ENCODE results near the gene CLDN1. TPM values are rescaled to one million over a fixed set of nuclear protein-coding genes. Genes with fewer than 3 reads are reported as not detected.
A peak's percentile ranks its signal among the peaks of the same experiment; 100 is the strongest.

CLDN1 gene
- total and polyA plus RNA-seq, 10 of the 15 experiments (the other 5 are each of a cell fraction or from before 2014, with no cell fraction given), result 3.4 to 22.8 (median 8.5) TPM

DNA sequence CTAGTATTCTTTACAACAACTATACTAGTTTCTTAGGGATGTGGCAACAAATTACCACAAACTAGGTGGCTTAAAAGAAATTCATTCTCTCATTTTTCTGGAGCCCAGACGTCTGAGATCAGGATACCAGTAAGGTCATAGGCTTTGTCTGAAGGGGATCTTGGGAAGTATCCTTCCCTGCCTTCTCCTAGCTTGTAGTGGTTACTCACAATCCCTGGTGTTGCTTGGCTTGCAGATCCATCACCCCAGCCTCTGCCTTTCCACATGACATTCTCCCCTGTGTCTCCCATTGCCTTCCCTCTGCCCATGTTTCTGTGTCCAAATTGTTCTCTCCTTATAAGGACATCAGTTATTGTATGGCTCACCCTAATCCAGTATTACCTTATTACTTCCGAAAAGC lies 24.3 kb upstream of the CLDN1 start:
- no TSS peak for BruUV-seq (replicated peaks)
- CTCF ChIA-PET, result no interaction called here
- RAD21 ChIA-PET (ENCODE audit: unreplicated experiment), result interaction anchor here (1.2 to 1.4 kb wide), 2 partner anchors 10 to 21 kb away, joined by 3 to 4 read pairs; no protein-coding TSS in a partner anchor

DNA sequence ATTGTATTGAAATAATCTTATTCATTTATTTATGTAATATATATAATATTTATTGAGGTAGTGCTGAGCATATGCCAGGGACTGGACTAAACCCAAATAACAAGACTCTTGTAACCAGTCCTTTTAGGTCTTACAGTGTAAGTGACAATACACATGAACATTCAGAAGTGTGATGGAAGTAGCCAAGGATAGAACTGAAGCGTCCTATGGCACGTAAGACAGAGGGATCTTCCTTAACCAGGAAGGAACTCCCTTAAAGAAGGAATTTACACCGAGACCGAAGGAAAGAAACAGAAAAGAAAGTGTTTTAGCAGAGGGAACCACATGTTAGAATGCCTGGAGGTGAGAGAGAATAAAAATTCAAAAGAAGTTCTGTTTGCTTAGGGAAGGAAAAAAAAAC lies 23.6 kb upstream of the CLDN1 start:
- Histone ChIP-seq H3K27me3 (replicated peaks in 1 of 2; ENCODE audit: control insufficient read depth in 2 of 2, insufficient read depth in 2 of 2, low read length in 1 of 2) (no peaks in the 10 kb centered on the region), H4K20me1 (ENCODE audit: control insufficient read depth, insufficient read depth) (no peaks in the 10 kb centered on the region), H3K9ac (ENCODE audit: control insufficient read depth, insufficient read depth, low read length) (no peak overlapping the region), H3K36me3 (ENCODE audit: control insufficient read depth in 2 of 2, insufficient read depth in 2 of 2, low read length in 1 of 2) (no peaks in the 10 kb centered on the region), H2AFZ (ENCODE audit: control insufficient read depth, low read depth, low read length) (no peak overlapping the region), H3K79me2 (ENCODE audit: control insufficient read depth, insufficient read depth, low read length) (no peaks in the 10 kb centered on the region), H3K4me1 (ENCODE audit: control insufficient read depth, insufficient read depth, low read length) (no peaks in the 10 kb centered on the region), H3K4me3 (no peak overlapping the region), H3K9me3 (replicated peaks; ENCODE audit: control insufficient read depth, insufficient read depth, low read length) (no peaks in the 10 kb centered on the region; the same call in 2 of the 3 replicates), H3K4me2 (ENCODE audit: control insufficient read depth, insufficient read depth) (no peak overlapping the region), H3K27ac (ENCODE audit: control insufficient read depth, insufficient read depth) (no peak overlapping the region)
- FAIRE-seq, result no peak
- in situ Hi-C loops (cut with MboI) (no loop called here), intact Hi-C loops (cut with micrococcal nuclease; ENCODE audit: unreplicated experiment) (no loop called here)
- DNase-seq (ENCODE audit: low read depth, low spot score), result no peak
- 67% methylated on average over 4 of the region's 4 CpGs for WGBS (ENCODE audit: insufficient coverage, insufficient replicate concordance, low lambda C conversion rate, missing lambda C conversion rate)
- ChIA-PET RAD21 (ENCODE audit: unreplicated experiment) (interaction anchor here (0.8 to 1.7 kb wide), 5 partner anchors 11 to 384 kb away, joined by 3 to 9 read pairs (median 4); no protein-coding TSS in a partner anchor), SMC1A (ENCODE audit: uncharacterized antibody, unreplicated experiment) (interaction anchor here (1.0 to 2.4 kb wide), 9 partner anchors 10 to 225 kb away, joined by 3 to 14 read pairs (median 6); no protein-coding TSS in a partner anchor), POLR2A (interaction anchor here (0.9 to 1.4 kb wide), 2 partner anchors 11 kb away, joined by 3 to 4 read pairs; no protein-coding TSS in a partner anchor), CTCF (interaction anchor here (1.1 to 2.1 kb wide), 6 partner anchors 16 to 385 kb away, joined by 3 to 6 read pairs (median 4); no protein-coding TSS in a partner anchor)
- BruUV-seq (replicated peaks), result no TSS peak
- ATAC-seq, result peak; percentile 34
- TF ChIP-seq STAT1 (conservative IDR thresholded peaks at IDR 0.05) (no peak), BACH1 (IDR thresholded peaks at IDR 0.05; ENCODE audit: borderline replicate concordance) (no peak), CBX3 (IDR thresholded peaks at IDR 0.05; ENCODE audit: borderline replicate concordance, low read depth) (no peak), YY1 (IDR thresholded peaks at IDR 0.05; ENCODE audit: low read depth, low read length) (no peak), ATF7 (IDR thresholded peaks at IDR 0.05; ENCODE audit: low read depth) (no peak), HDGF (IDR thresholded peaks at IDR 0.05) (no peak), YBX1 (IDR thresholded peaks at IDR 0.05) (no peak), KDM1A (IDR thresholded peaks at IDR 0.05; ENCODE audit: borderline replicate concordance) (no peak), CREM (IDR thresholded peaks at IDR 0.05; ENCODE audit: low read depth) (no peak), NR2C1 (IDR thresholded peaks at IDR 0.05) (no peak), ATF2 (IDR thresholded peaks at IDR 0.05; ENCODE audit: low read length) (no peak), PML (IDR thresholded peaks at IDR 0.05; ENCODE audit: low read length) (no peak), ZNF622 (IDR thresholded peaks at IDR 0.05) (no peak)
- TF ChIP-seq, protein P1, sequence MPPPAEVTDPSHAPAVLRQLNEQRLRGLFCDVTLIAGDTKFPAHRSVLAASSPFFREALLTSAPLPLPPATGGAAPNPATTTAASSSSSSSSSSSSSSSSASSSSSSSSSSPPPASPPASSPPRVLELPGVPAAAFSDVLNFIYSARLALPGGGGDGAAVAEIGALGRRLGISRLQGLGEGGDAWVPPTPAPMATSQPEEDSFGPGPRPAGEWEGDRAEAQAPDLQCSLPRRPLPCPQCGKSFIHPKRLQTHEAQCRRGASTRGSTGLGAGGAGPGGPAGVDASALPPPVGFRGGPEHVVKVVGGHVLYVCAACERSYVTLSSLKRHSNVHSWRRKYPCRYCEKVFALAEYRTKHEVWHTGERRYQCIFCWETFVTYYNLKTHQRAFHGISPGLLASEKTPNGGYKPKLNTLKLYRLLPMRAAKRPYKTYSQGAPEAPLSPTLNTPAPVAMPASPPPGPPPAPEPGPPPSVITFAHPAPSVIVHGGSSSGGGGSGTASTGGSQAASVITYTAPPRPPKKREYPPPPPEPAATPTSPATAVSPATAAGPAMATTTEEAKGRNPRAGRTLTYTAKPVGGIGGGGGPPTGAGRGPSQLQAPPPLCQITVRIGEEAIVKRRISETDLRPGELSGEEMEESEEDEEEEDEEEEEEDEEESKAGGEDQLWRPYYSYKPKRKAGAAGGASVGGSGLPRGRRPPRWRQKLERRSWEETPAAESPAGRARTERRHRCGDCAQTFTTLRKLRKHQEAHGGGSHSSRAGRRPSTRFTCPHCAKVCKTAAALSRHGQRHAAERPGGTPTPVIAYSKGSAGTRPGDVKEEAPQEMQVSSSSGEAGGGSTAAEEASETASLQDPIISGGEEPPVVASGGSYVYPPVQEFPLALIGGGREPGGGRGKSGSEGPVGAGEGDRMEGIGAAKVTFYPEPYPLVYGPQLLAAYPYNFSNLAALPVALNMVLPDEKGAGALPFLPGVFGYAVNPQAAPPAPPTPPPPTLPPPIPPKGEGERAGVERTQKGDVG (CRISPR knock-in tag; IDR thresholded peaks at IDR 0.05), result no peak

More for the DNA sequence above, 24.3 kb upstream of the CLDN1 start:
- Histone ChIP-seq H3K4me2 (ENCODE audit: control insufficient read depth, insufficient read depth) (no peak overlapping the region), H4K20me1 (ENCODE audit: control insufficient read depth, insufficient read depth) (no peaks in the 10 kb centered on the region), H3K79me2 (ENCODE audit: control insufficient read depth, insufficient read depth, low read length) (no peaks in the 10 kb centered on the region), H3K4me1 (ENCODE audit: control insufficient read depth, insufficient read depth, low read length) (no peaks in the 10 kb centered on the region), H3K9me3 (replicated peaks; ENCODE audit: control insufficient read depth, insufficient read depth, low read length) (no peaks in the 10 kb centered on the region; the same call in 2 of the 3 replicates), H3K36me3 (ENCODE audit: control insufficient read depth in 2 of 2, insufficient read depth in 2 of 2, low read length in 1 of 2) (no peaks in the 10 kb centered on the region), H3K4me3 (no peak overlapping the region), H3K27me3 (replicated peaks in 1 of 2; ENCODE audit: control insufficient read depth in 2 of 2, insufficient read depth in 2 of 2, low read length in 1 of 2) (no peaks in the 10 kb centered on the region), H3K27ac (ENCODE audit: control insufficient read depth, insufficient read depth) (no peak overlapping the region), H2AFZ (ENCODE audit: control insufficient read depth, low read depth, low read length) (no peak overlapping the region), H3K9ac (ENCODE audit: control insufficient read depth, insufficient read depth, low read length) (no peak overlapping the region)
- intact Hi-C loops (cut with micrococcal nuclease; ENCODE audit: unreplicated experiment), result no loop called here
- TF ChIP-seq KAT2A (conservative IDR thresholded peaks at IDR 0.05; ENCODE audit: control insufficient read depth, low read depth, low read length) (no peak), ZZZ3 (IDR thresholded peaks at IDR 0.05; ENCODE audit: control insufficient read depth, insufficient read length, low read depth) (no peak), ZNF217 (IDR thresholded peaks at IDR 0.05) (no peak), SIX5 (IDR thresholded peaks at IDR 0.05; ENCODE audit: low read depth, low read length, severe bottlenecking) (no peak)
- FAIRE-seq, result no peak
- ChIA-PET POLR2A (no interaction called here), SMC1A (ENCODE audit: uncharacterized antibody, unreplicated experiment) (interaction anchor here (0.9 to 1.4 kb wide), 2 partner anchors 9 to 36 kb away, joined by 3 read pairs; no protein-coding TSS in a partner anchor)
- in situ Hi-C loops (cut with MboI), result no loop called here
- ATAC-seq, result no peak
- no peak for DNase-seq (ENCODE audit: low read depth, low spot score)
- WGBS (ENCODE audit: insufficient coverage, insufficient replicate concordance, low lambda C conversion rate, missing lambda C conversion rate), result 62% methylated on average over 2 of the region's 2 CpGs

Data from GM12878 (cell line).